Coronary artery (tissue), 2 donors: ENCODE measurements around the gene SCEL.

ENCODE experiments used
- DNase-seq: peaks from one replicate; pipeline ENCODE4 v3.0.0-alpha.2; 2017; ENCODE audit warnings: low spot score
- H3K27ac ChIP-seq, 2 donors: fragments of 200-600 bp; sonication (generic); one replicate each; pipeline ENCODE4 v1.5.1; 2016 to 2019
- H3K4me3 ChIP-seq: fragments of 200-600 bp; sonication (generic); 2 replicates; pipeline ENCODE4 v1.5.1; 2016; ENCODE audit warnings: mild to moderate bottlenecking, moderate library complexity
- TF ChIP-seq, protein P1 (sequence below): fragments of 200-600 bp; sonication (generic); IDR thresholded peaks from one replicate; pipeline ENCODE4 v1.5.1; 2019; ENCODE audit warnings: antibody characterized with exemption

Gene SCEL

DNA sequence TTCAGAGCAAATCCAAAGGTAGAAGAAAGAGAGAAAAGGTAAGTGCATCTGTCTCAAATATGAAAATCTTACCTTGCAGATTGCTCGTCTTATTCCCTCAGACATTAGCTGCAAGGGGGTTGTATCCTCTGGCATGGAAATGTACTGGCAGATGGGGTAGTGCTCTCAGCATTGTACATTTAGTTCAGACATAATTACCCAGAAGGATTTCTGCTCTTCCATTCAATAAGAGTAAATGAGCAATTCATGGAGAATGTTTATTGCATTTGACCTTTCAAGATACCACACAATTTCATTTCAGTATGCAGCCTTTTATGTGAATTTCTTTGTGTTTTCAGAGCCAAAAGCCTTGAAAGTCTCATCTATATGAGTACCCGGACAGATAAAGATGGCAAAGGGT, 63.8 kb downstream of the SCEL start:
- TF ChIP-seq, protein P1, sequence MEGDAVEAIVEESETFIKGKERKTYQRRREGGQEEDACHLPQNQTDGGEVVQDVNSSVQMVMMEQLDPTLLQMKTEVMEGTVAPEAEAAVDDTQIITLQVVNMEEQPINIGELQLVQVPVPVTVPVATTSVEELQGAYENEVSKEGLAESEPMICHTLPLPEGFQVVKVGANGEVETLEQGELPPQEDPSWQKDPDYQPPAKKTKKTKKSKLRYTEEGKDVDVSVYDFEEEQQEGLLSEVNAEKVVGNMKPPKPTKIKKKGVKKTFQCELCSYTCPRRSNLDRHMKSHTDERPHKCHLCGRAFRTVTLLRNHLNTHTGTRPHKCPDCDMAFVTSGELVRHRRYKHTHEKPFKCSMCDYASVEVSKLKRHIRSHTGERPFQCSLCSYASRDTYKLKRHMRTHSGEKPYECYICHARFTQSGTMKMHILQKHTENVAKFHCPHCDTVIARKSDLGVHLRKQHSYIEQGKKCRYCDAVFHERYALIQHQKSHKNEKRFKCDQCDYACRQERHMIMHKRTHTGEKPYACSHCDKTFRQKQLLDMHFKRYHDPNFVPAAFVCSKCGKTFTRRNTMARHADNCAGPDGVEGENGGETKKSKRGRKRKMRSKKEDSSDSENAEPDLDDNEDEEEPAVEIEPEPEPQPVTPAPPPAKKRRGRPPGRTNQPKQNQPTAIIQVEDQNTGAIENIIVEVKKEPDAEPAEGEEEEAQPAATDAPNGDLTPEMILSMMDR = no peak
- Histone ChIP-seq H3K27ac (no peak overlapping the region), H3K4me3 (no peak overlapping the region)
- no peak for DNase-seq

DNA sequence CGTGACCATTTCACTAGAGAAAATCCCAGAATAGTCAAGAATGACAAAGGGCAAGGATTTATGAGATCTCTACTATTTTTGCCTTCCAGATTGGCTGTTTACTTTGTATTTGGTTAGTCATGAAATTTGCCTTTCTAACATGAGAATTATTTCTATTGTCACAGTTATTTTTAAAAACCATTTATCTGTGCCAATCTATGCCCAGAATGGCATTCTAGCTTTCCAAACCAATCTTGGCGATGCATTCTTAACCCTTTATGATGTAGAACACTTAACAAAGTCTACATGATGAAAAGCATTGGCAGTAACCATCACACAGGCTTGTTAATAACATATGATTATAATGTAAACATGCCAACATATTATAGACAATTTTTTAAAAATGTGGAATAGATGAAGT, 65.2 kb downstream of the SCEL start:
- Histone ChIP-seq H3K4me3 (no peak overlapping the region), H3K27ac (no peak overlapping the region)
- TF ChIP-seq, protein P1 = no peak
- no peak for DNase-seq

DNA sequence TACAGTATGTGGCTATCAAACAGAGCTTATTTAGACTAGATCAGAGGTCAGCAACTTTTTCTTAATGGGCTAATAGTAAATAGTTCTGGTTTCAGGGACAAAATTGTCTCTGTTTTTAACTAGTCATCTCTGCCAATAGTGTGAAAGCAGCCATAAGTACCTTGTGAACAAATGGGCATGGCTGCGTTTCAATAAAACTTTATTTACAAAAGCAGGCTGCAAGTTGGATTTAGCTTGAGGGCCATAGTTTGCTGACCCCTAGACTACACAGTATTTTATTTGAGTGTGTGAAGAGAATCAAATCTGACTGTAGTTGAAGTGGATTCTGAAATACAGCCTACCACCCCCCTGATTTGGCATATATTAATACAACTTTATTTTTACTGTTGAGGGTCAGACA, 75.6 kb downstream of the SCEL start:
- no peak overlapping the region for H3K4me3 ChIP-seq
- TF ChIP-seq, protein P1 = no peak

DNA sequence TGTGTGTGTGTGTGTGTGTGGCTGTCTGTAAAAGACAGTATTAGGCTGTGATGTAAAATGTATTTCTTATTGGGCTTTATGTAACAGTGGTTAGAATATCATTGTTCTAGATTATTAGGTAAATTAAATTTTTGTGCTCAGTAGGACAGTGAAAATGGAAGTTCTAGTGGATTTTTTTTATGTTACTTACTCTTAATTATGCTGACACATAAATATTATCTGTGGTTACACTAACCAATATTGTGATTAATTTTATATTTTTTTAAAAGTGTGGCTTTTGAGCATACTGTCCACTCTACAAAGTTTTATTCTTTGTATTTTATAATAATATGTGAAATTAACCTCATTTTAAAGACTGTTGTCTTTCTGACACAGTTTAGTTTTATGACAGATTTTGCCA, 80.5 kb downstream of the SCEL start:
- no peak for DNase-seq
- H3K27ac ChIP-seq = no peak overlapping the region
- H3K4me3 ChIP-seq = no peak overlapping the region
- TF ChIP-seq, protein P1 = no peak

More for the DNA sequence above, 75.6 kb downstream of the SCEL start:
- no peak for DNase-seq
- H3K27ac ChIP-seq = no peak overlapping the region

DNA sequence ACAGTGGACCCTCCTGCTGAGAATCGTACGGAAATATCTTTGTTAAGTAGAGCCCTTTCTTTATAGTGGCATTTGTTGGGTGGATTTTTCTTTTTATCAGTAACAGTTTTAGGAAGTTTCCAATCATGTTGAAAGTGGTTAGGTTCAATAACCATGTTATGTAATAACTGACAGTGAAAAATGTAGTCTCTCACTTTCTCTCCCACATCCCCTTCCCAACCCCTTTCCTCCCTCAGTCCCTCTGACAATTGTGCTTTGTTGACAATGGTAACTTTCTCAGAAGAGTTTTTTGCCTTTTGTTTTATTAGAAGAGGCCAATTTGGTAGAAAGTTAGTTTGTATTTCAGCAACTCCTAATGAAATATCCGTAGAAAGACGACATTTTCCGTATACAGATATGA, 84.1 kb downstream of the SCEL start:
- no peak for DNase-seq
- no peak overlapping the region for H3K27ac ChIP-seq
- TF ChIP-seq, protein P1 = no peak
- no peak overlapping the region for H3K4me3 ChIP-seq

DNA sequence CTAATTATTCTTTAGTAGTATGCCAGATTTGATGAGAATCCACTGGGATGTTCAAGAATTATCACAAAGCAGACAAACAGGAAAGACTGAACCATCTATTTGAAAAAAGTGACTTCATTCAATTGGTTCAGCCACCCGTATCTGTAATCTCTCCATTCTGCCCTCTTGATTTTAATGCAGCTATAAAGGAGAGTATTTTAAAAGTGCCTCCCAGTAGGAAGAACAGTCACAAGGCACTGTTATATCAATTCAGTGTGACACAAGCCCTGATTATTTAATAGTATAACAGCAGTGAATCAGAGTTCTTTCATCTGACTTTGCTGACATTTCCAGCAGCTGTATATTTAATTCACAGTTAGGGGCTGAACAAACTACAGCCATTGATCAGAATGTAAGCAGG, 84.6 kb downstream of the SCEL start:
- TF ChIP-seq, protein P1 = no peak
- Histone ChIP-seq H3K27ac (no peak overlapping the region), H3K4me3 (no peak overlapping the region)
- no peak for DNase-seq

DNA sequence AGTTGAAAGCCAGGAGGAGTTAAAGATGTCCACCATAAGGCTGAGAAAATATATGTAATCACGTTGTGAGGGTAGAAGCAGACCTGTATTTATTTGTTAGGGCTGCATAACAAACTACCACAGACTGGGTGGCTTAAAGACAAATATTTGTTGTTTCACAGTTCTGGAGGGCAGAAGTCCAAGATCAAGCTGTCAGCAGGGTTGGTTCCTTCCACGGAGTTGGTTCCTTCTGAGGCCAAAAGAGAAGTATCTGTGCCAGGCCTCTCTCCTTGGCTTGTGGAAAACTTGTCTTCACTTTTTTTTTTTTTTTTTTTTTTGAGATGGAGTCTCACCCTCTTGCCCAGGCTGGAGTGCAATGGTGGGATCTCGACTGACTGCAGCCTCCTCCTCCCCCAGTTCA, 88.3 kb downstream of the SCEL start:
- Histone ChIP-seq H3K27ac (no peak overlapping the region), H3K4me3 (no peak overlapping the region)
- no peak for DNase-seq
- TF ChIP-seq, protein P1 = no peak
